ENCODE results near the gene RGPD4. TPM values are rescaled to one million over a fixed set of nuclear protein-coding genes. Genes with fewer than 3 reads are reported as not detected.
"Not testable (repeated sequence)": the region's sequence is repeated elsewhere in the genome, so short reads cannot be mapped to it uniquely, and the experiment has no call there.

RGPD4 gene
- total RNA-seq, 4 donors from 2014 or later, result 0.16 TPM; not detected in 3

DNA sequence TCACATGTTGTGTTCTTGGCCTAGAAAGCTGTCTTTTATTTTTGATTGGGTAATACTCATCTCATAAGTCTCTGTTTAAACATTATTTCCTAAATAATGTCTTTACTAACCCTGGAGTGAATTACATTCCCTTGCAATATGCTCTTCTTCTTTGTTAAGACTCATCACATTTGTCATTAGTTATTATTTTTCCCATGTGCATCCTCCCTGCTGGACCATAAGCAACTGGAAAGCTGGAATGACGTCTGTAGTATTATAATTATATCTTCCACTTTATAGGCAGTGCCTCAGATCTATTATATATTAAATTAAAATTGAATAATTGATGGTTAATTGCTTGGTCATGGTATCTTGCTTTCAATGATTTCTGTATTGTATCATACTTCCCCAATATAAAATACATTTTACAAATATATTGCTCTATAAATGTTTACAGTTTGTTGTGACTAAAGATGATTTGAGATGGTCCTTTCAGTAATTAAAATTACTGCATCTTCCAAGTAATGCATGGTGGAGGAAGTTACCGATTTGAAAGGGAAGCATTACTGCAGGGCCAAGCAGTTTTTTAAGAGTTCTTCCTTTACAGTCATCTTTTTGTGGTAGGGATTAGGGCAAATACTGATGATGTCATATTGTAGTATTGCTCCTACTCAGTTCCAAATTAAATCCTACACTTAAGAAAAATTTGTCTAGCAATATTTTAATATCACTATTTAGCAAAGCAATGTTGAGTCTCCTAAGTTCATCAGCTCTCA, 2.1 kb upstream of the RGPD4 start:
- H3K27ac ChIP-seq, result no peak overlapping the region
- no peaks in the 10 kb centered on the region for H3K27me3 ChIP-seq
- ATAC-seq, result no peak
- H3K4me1 ChIP-seq, result no peaks in the 10 kb centered on the region
- TF ChIP-seq POLR2A (IDR thresholded peaks at IDR 0.05), result no peak
- TF ChIP-seq, protein P1, sequence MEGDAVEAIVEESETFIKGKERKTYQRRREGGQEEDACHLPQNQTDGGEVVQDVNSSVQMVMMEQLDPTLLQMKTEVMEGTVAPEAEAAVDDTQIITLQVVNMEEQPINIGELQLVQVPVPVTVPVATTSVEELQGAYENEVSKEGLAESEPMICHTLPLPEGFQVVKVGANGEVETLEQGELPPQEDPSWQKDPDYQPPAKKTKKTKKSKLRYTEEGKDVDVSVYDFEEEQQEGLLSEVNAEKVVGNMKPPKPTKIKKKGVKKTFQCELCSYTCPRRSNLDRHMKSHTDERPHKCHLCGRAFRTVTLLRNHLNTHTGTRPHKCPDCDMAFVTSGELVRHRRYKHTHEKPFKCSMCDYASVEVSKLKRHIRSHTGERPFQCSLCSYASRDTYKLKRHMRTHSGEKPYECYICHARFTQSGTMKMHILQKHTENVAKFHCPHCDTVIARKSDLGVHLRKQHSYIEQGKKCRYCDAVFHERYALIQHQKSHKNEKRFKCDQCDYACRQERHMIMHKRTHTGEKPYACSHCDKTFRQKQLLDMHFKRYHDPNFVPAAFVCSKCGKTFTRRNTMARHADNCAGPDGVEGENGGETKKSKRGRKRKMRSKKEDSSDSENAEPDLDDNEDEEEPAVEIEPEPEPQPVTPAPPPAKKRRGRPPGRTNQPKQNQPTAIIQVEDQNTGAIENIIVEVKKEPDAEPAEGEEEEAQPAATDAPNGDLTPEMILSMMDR (IDR thresholded peaks at IDR 0.05), result no peak
- no peak for TF ChIP-seq EP300 (IDR thresholded peaks at IDR 0.05)
- no peak for TF ChIP-seq POLR2AphosphoS5 (IDR thresholded peaks at IDR 0.05)
- no peak overlapping the region for H3K4me3 ChIP-seq
- H3K36me3 ChIP-seq, result no peaks in the 10 kb centered on the region
- no peaks in the 10 kb centered on the region for H3K9me3 ChIP-seq
- 53 to 67% methylated on average over 2 of the region's 2 CpGs for WGBS, 2 donors (ENCODE audit: low coverage in 1 of 2)

DNA sequence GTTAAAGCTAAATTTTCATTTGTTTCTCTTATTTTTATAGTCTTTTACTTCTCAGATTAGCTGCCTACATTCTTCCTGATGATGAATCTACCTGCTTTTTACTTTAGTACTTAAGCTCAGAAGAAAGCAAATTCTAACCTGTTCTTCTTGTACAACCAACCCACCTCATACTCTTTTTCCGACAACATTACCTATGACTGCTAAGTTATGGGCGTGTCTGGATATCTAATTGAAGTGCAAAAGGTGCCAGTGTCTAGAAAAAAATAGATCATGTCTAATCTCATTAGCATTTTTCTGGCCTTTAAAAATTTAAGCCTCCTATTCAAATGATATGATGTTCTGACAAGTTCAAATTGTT, 1.5 kb upstream of the RGPD4 start:
- Histone ChIP-seq H3K27ac (no peak overlapping the region), H3K27me3 (no peaks in the 10 kb centered on the region), H3K4me1 (no peaks in the 10 kb centered on the region), H3K9me3 (no peaks in the 10 kb centered on the region), H3K36me3 (no peaks in the 10 kb centered on the region), H3K4me3 (no peak overlapping the region)
- no peak for ATAC-seq
- TF ChIP-seq POLR2AphosphoS5 (IDR thresholded peaks at IDR 0.05) (no peak), EP300 (IDR thresholded peaks at IDR 0.05) (no peak), POLR2A (IDR thresholded peaks at IDR 0.05) (no peak)
- TF ChIP-seq, protein P1 (IDR thresholded peaks at IDR 0.05), result no peak
- WGBS, 2 donors (ENCODE audit: low coverage in 1 of 2), result 85 to 95% methylated on average over 2 of the region's 2 CpGs

DNA sequence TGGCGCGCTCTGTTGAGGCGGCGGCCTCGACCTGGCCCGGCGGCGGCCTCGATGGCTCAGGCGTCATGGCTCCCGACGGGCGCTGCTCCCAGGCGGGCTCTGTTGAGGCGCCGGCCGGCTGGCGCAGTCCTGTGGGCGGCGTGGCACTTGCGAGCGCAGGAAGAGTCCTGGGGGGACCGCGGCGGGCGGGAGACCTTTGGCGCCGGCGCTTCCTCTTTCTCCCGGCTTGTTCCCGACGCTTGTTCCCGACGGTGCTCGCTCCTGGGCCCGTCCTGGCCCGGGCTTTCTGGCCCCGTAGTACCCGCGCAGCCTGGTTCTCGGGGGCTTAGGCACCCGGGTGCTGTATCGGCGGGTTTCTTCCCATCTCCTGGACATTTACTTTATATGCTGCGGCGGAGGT, 2.8 kb downstream of the RGPD4 start:
- not testable (repeated sequence) for H3K9me3 ChIP-seq, H3K4me1 ChIP-seq, ATAC-seq, H3K27ac ChIP-seq, H3K27me3 ChIP-seq, H3K36me3 ChIP-seq, H3K4me3 ChIP-seq
- WGBS, 2 donors (ENCODE audit: low coverage in 1 of 2), result no CpG with 5 or more reads among the region's 46 CpGs

DNA sequence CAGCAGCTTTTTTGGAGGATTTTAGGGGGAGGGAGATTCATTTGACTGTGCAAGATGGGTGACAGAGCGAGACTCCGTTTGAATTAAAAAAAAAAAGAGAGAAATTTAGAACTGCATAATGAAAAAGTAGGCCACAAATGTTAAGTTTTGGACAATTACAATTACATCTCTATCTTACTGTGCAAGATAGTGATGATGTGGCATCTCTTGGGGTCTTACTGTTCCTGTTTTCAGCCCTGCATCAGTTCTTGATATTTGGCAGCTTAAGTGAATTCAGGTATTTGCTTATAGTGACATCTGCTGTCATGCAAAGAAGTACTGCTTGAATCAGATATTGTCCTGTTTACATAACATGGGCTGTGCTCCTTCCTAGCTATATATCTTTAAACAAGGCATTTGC, 6.5 kb downstream of the RGPD4 start:
- not testable (repeated sequence) for H3K27ac ChIP-seq, H3K4me1 ChIP-seq, H3K36me3 ChIP-seq, H3K27me3 ChIP-seq, H3K4me3 ChIP-seq, ATAC-seq, H3K9me3 ChIP-seq
- no CpG with 5 or more reads among the region's 2 CpGs for WGBS, 2 donors (ENCODE audit: low coverage in 1 of 2)

DNA sequence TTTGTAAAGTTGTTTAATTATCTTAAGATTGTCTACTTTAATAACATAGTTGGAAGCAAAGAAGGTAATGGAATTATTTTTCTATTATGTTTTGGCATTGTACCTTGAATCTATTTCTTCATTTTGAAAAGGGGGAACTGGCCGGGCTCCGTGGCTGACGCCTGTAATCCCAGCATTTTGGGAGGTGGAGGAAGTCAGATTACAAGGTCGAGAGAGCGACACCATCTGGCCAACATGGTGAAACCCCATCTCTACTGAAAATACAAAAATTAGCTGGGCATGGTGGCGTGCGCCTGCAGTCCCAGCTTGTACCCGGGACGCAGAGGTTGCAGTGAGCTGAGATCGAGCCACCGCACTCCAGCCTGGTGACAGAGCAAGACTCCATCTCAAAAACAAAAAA, 6.9 kb downstream of the RGPD4 start:
- not testable (repeated sequence) for H3K27me3 ChIP-seq, ATAC-seq, H3K4me3 ChIP-seq, H3K27ac ChIP-seq, H3K36me3 ChIP-seq, H3K9me3 ChIP-seq, H3K4me1 ChIP-seq
- WGBS, 2 donors (ENCODE audit: low coverage in 1 of 2), result 37 to 67% methylated on average over 4 to 8 of the region's 11 CpGs

DNA sequence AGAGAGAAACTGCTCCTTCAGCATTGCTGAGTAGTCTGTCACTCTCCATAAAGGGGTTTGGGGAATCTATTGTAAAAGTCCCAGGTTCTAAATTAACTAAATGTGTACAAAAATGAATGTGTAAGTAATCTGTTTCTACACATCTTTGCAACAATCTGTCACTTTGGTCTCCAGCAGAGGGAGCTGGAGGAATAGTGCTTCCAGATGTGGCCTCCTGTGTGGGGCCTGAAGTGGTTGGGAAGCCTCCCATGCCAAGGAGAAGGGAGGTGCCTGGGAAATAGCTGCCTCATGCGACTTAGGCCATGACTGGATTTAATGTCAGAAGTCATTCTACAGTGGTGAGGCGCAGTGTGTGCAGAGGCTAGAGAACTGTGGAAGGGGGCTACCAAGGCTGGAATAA, 89.4 kb downstream of the RGPD4 start:
- no CpG with 5 or more reads among the region's 2 CpGs for WGBS, 2 donors (ENCODE audit: low coverage in 1 of 2)
- ATAC-seq, result peak; percentile 41

DNA sequence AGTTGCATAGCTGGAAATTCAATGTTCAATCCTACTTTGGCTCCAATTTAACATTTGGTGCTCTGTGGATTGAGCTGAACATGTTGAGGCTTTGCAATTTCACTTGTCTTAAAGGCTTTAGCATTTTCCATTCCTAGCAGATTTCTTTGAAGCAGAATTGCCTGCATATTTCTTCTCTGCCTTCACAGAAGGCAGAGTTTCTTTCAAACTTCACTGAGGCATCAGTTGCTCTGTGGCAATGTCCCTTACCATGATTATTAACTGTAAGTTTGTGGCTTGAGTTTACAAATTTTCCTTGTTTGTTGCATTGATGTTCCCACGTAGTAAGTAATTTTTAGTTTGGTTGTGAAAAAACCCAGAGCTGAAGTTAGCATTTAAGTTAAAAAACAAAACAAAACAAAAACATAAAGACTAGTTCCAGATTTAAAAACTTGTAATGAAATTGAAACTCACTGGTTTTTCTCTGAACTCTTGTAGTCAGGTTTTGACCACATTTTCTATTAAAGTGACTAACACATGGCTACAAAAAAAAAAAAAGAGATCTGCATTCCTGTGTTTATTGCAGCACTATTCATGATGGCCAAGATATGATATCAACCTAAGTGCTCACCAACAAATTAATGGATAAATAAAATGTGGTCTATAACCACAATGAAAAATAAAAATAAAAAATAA, 90.1 kb downstream of the RGPD4 start:
- H3K27ac ChIP-seq, H3K36me3 ChIP-seq, H3K9me3 ChIP-seq, H3K4me1 ChIP-seq, H3K4me3 ChIP-seq, H3K27me3 ChIP-seq, ATAC-seq: not testable (repeated sequence)
- WGBS, 2 donors (ENCODE audit: low coverage in 1 of 2), result 78 to 100% methylated on average over 1 of the region's 1 CpG

More for the DNA sequence above, 89.4 kb downstream of the RGPD4 start:
- H3K4me1 ChIP-seq, H3K27me3 ChIP-seq, H3K4me3 ChIP-seq, H3K36me3 ChIP-seq, H3K9me3 ChIP-seq, H3K27ac ChIP-seq: not testable (repeated sequence)

Measured in gastroesophageal sphincter (tissue), 4 donors.